Right lobe of liver (tissue), 6 donors: ENCODE results near the gene ACAD10. TPM values are rescaled to one million over a fixed set of nuclear protein-coding genes. Genes with fewer than 3 reads are reported as not detected.

Source experiments
- ATAC-seq, 4 donors: fragments of 200-7000 bp; cut with Tn5 transposase; one replicate each; pipeline ENCODE4 v1.9.1; 2020; ENCODE audit warnings: mild to moderate bottlenecking in 4 of 4, moderate library complexity in 4 of 4
- DNase-seq, 3 donors: peaks; one replicate each; pipeline ENCODE4 v3.0.0-alpha.2; 2020
- H3K27ac ChIP-seq, 3 donors: fragments of 200-600 bp; one replicate each; pipeline ENCODE4 v1.8.0; 2022
- H3K27me3 ChIP-seq, 2 donors: fragments of 200-600 bp; one replicate each; pipeline ENCODE4 v1.8.0; 2022
- H3K36me3 ChIP-seq, 4 donors: fragments of 200-600 bp; sonication (generic) in 1 of 4; one replicate each; pipeline versions ENCODE4 v1.5.1 to v1.8.0; 2017 to 2022; ENCODE audit warnings: control low read depth in 1 of 4
- H3K4me1 ChIP-seq, 4 donors: fragments of 200-600 bp; sonication (generic) in 1 of 4; one replicate each; pipeline versions ENCODE4 v1.5.1 to v1.8.0; 2017 to 2022; ENCODE audit warnings: control low read depth in 1 of 4
- H3K4me3 ChIP-seq, 3 donors: fragments of 200-600 bp; one replicate each; pipeline ENCODE4 v1.8.0; 2022
- H3K9me3 ChIP-seq, 4 donors: fragments of 200-600 bp; sonication (generic) in 1 of 4; one replicate each; pipeline versions ENCODE4 v1.5.1 to v1.8.0; 2017 to 2022; ENCODE audit warnings: control low read depth in 1 of 4
- CTCF ChIP-seq, 4 donors: fragments of 200-600 bp in 3 of 4; fragments of 450-650 bp in 1 of 4; IDR thresholded peaks; one replicate each; pipeline versions ENCODE4 v1.5.1 to v1.8.0; 2016 to 2022; ENCODE audit warnings: antibody characterized with exemption in 4 of 4, mild to moderate bottlenecking in 2 of 4
- POLR2A ChIP-seq: fragments of 450-650 bp; IDR thresholded peaks from one replicate; pipeline ENCODE4 v1.6.1; 2017; ENCODE audit warnings: antibody characterized with exemption, mild to moderate bottlenecking
- WGBS: methylation state at CpG from one replicate; pipeline ENCODE4 v1.1.6; 2018; ENCODE audit warnings: low coverage, low lambda C conversion rate; ENCODE audit not compliant: insufficient coverage; ENCODE audit errors: missing lambda C conversion rate; 5-methylcytosine and 5-hydroxymethylcytosine counted together
- intact Hi-C, 2 donors: fragments of 100-400 bp; cut with DNase I; formaldehyde crosslinking; loops; one replicate each; pipeline versions ENCODE4 v1.11.2 to v1.14.1; 2022
- total RNA-seq, 6 experiments: library from RNA; depleted of rRNA in 2 of 6; stranded (reverse); fragments of >200 nt in 2 of 6; fragmentation: NEBNext Ultra II Directional in 3 of 6; extraction: Animal tissue kit (Norgen Biotek cat#: 25700) in 3 of 6; gene quantifications; one replicate each; pipeline versions ENCODE4 v1.1.0 to v1.2.4, GENCODE V29; 2016 to 2023
- donor health status: DM: no; HTN: yes; CAD: no.
- donor health status: DM: no; HTN: no; CAD: no.
- donor health status: DM: no; HTN: no; CAD: no.
- donor health status: DM: no; HTN: yes; CAD: no.
- donor health status: DM: no; HTN: yes; CAD: no.

The ACAD10 gene
- total RNA-seq, 6 experiments from 2014 or later: 24.7 to 41.7 (median 26.8) TPM

- WGBS: 90% methylated on average over 3 of the region's 3 CpGs
- H3K4me3 ChIP-seq: no peak overlapping the region
Measured at GRCh38 chr12:111691262-111691661, 5.4 kb downstream of the ACAD10 start.

GRCh38 chr12:111692575-111693210, 6.8 kb downstream of the ACAD10 start:
- no peak for DNase-seq
- intact Hi-C loops: no loop called here
- H3K27ac ChIP-seq: no peak overlapping the region
- TF ChIP-seq POLR2A (no peak), CTCF (IDR thresholded peaks at IDR 0.05) (no peak)
- H3K36me3 ChIP-seq: peaks cover 0 to 39% (median 16%) of the 10 kb centered on the region in 4 donors
- H3K9me3 ChIP-seq: no peaks in the 10 kb centered on the region
- no peaks in the 10 kb centered on the region for H3K4me1 ChIP-seq
- H3K4me3 ChIP-seq: no peak overlapping the region
- H3K27me3 ChIP-seq: no peaks in the 10 kb centered on the region
- 93% methylated on average over 7 of the region's 15 CpGs for WGBS
- no peak for ATAC-seq

More at GRCh38 chr12:111691262-111691661, 5.4 kb downstream of the ACAD10 start:
- TF ChIP-seq POLR2A: no peak
- H3K36me3 ChIP-seq: peaks cover 0 to 34% (median 16%) of the 10 kb centered on the region in 4 donors
- H3K4me1 ChIP-seq: peaks cover 0 to 8% (median 0%) of the 10 kb centered on the region in 4 donors
- H3K27ac ChIP-seq: no peak overlapping the region
- no peaks in the 10 kb centered on the region for H3K9me3 ChIP-seq
- H3K27me3 ChIP-seq: no peaks in the 10 kb centered on the region
- no peak for ATAC-seq
- no peak for DNase-seq
- intact Hi-C loops: no loop called here

GRCh38 chr12:111693818-111694217, 8.0 kb downstream of the ACAD10 start:
- no peaks in the 10 kb centered on the region for H3K27me3 ChIP-seq
- H3K4me1 ChIP-seq: no peaks in the 10 kb centered on the region
- WGBS: 89% methylated on average over 5 of the region's 5 CpGs
- no peak overlapping the region for H3K4me3 ChIP-seq
- H3K36me3 ChIP-seq: peaks cover 0 to 43% (median 16%) of the 10 kb centered on the region in 4 donors
- TF ChIP-seq POLR2A (no peak), CTCF (IDR thresholded peaks at IDR 0.05) (no peak)
- intact Hi-C loops: no loop called here
- DNase-seq (no peak), ATAC-seq (no peak)
- H3K9me3 ChIP-seq: no peaks in the 10 kb centered on the region
- H3K27ac ChIP-seq: no peak overlapping the region

GRCh38 chr12:111699962-111700361, 14.1 kb downstream of the ACAD10 start:
- TF ChIP-seq CTCF (IDR thresholded peaks at IDR 0.05) (no peak), POLR2A (no peak)
- H3K9me3 ChIP-seq: no peaks in the 10 kb centered on the region
- H3K27ac ChIP-seq: no peak overlapping the region
- H3K4me3 ChIP-seq: no peak overlapping the region
- no peak for DNase-seq
- H3K36me3 ChIP-seq: peaks cover 0 to 60% (median 16%) of the 10 kb centered on the region in 4 donors
- no peak for ATAC-seq
- intact Hi-C loops: no loop called here
- WGBS: 81% methylated on average over 2 of the region's 2 CpGs
- H3K27me3 ChIP-seq: no peaks in the 10 kb centered on the region
- H3K4me1 ChIP-seq: peaks cover 0 to 2% (median 0%) of the 10 kb centered on the region in 4 donors

- TF ChIP-seq CTCF (IDR thresholded peaks at IDR 0.05) (no peak), POLR2A (peak; percentile 30)
- Histone ChIP-seq H3K27me3 (no peaks in the 10 kb centered on the region), H3K4me1 (peaks cover 0 to 14% (median 6%) of the 10 kb centered on the region in 4 donors), H3K27ac (peak overlapping the region in 1 of 3 donors; percentile 47), H3K36me3 (peaks cover 0 to 51% (median 15%) of the 10 kb centered on the region in 4 donors), H3K9me3 (no peaks in the 10 kb centered on the region), H3K4me3 (no peak overlapping the region)
- ATAC-seq: peak; percentile 78 to 91 (median 86)
- intact Hi-C loops: no loop called here
- WGBS: 21% methylated on average over 5 of the region's 5 CpGs
- DNase-seq: peak in 1 of 3 donors; percentile 62
Measured at GRCh38 chr12:111705672-111706071, 19.8 kb downstream of the ACAD10 start.
